ENCODE results near the gene NTN1.

DNA sequence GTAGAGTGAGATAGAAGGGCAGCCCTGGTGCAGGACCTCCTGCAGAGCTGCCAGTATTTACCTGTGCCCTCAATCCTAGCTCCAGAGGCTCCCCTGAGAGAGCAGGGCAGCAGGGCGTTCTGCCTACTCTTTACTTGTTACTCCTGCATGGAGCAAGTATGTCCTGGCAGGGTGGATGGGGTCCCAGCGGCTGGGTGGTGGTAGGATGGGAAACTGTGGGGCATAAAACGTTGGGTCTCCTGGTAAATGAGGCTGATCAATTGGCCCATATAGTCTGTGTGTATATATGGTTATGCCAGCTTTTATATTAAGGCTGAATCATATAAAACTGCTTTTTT lies 192.0 kb downstream of the NTN1 start:
- TF ChIP-seq, protein P1, sequence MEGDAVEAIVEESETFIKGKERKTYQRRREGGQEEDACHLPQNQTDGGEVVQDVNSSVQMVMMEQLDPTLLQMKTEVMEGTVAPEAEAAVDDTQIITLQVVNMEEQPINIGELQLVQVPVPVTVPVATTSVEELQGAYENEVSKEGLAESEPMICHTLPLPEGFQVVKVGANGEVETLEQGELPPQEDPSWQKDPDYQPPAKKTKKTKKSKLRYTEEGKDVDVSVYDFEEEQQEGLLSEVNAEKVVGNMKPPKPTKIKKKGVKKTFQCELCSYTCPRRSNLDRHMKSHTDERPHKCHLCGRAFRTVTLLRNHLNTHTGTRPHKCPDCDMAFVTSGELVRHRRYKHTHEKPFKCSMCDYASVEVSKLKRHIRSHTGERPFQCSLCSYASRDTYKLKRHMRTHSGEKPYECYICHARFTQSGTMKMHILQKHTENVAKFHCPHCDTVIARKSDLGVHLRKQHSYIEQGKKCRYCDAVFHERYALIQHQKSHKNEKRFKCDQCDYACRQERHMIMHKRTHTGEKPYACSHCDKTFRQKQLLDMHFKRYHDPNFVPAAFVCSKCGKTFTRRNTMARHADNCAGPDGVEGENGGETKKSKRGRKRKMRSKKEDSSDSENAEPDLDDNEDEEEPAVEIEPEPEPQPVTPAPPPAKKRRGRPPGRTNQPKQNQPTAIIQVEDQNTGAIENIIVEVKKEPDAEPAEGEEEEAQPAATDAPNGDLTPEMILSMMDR (IDR thresholded peaks at IDR 0.05), result no peak
- TF ChIP-seq POLR2A (IDR thresholded peaks at IDR 0.05), result no peak
